NCI-H187 treated with DMSO at 0.1 percent for 48 hours (cell line): Measurements from ENCODE around the gene PELI2.

Source experiments
- DNase-seq: peaks from one replicate; lab custom pipeline; 2025; lab: John Stamatoyannopoulos, UW

Gene PELI2

GRCh38 chr14:56206596-56206995, 88.4 kb downstream of the PELI2 start:
- DNase-seq, result no peak

GRCh38 chr14:56207626-56208292, 89.5 kb downstream of the PELI2 start:
- DNase-seq, result peak; percentile 95

- no peak for DNase-seq
Observed at GRCh38 chr14:56208520-56208919, 90.3 kb downstream of the PELI2 start.

- DNase-seq, result no peak
Observed at GRCh38 chr14:56210571-56210970, 92.4 kb downstream of the PELI2 start.

GRCh38 chr14:56211084-56211483, 92.9 kb downstream of the PELI2 start:
- no peak for DNase-seq

GRCh38 chr14:56211844-56212243, 93.6 kb downstream of the PELI2 start:
- no peak for DNase-seq

- no peak for DNase-seq
Observed at GRCh38 chr14:56212521-56212920, 94.3 kb downstream of the PELI2 start.

- DNase-seq, result no peak
Observed at GRCh38 chr14:56213306-56213705, 95.1 kb downstream of the PELI2 start.

GRCh38 chr14:56215180-56215579, 97.0 kb downstream of the PELI2 start:
- DNase-seq, result no peak

- peak; percentile 26 for DNase-seq
Observed at GRCh38 chr14:56216626-56217379, 98.6 kb downstream of the PELI2 start.

- no peak for DNase-seq
Observed at GRCh38 chr14:56217380-56218045, 99.3 kb downstream of the PELI2 start.

- DNase-seq, result no peak
Observed at GRCh38 chr14:56219666-56220413, 101.6 kb downstream of the PELI2 start.

GRCh38 chr14:56221382-56222128, 103.3 kb downstream of the PELI2 start:
- no peak for DNase-seq

- DNase-seq, result no peak
Observed at GRCh38 chr14:56224229-56224628, 106.0 kb downstream of the PELI2 start.

GRCh38 chr14:56224691-56225681, 106.8 kb downstream of the PELI2 start:
- no peak for DNase-seq

GRCh38 chr14:56235388-56235787, 117.2 kb downstream of the PELI2 start:
- DNase-seq, result no peak

GRCh38 chr14:56237398-56237797, 119.2 kb downstream of the PELI2 start:
- DNase-seq, result no peak

GRCh38 chr14:56241461-56241860, 123.2 kb downstream of the PELI2 start:
- DNase-seq, result no peak

GRCh38 chr14:56243110-56243509, 124.9 kb downstream of the PELI2 start:
- no peak for DNase-seq

- no peak for DNase-seq
Observed at GRCh38 chr14:56244138-56244789, 126.1 kb downstream of the PELI2 start.
